WERI-Rb-1 (cell line): ENCODE data around the gene FBXO48.
A peak's percentile ranks its signal among the peaks of the same experiment; 100 is the strongest.
"Not testable (repeated sequence)": the region's sequence is repeated elsewhere in the genome, so short reads cannot be mapped to it uniquely, and the experiment has no call there.

Experiments used
- DNase-seq: peaks from one replicate; pipeline ENCODE4 v3.0.0-alpha.2; 2020
- H3K27ac ChIP-seq: fragments of 250-450 bp; sonication (Bioruptor Pico); 2 replicates; pipeline ENCODE4 v1.5.1; 2020; ENCODE audit warnings: mild to moderate bottlenecking, moderate library complexity
- H3K27me3 ChIP-seq: fragments of 250-450 bp; sonication (Bioruptor Pico); 2 replicates; pipeline ENCODE4 v1.5.1; 2021; ENCODE audit warnings: mild to moderate bottlenecking, low read depth, moderate library complexity; ENCODE audit not compliant: insufficient read depth, severe bottlenecking
- H3K36me3 ChIP-seq: fragments of 250-450 bp; sonication (Bioruptor Pico); 2 replicates; pipeline ENCODE4 v1.5.1; 2020; ENCODE audit warnings: mild to moderate bottlenecking, moderate library complexity
- H3K4me3 ChIP-seq: 2 replicates; pipeline ENCODE4 v1.5.1; 2011; ENCODE audit warnings: low read depth, mild to moderate bottlenecking, control low read depth, low read length
- H3K9me3 ChIP-seq: fragments of 250-450 bp; sonication (Bioruptor Pico); 2 replicates; pipeline ENCODE4 v1.5.1; 2021; ENCODE audit warnings: mild to moderate bottlenecking, moderate library complexity; ENCODE audit not compliant: severe bottlenecking
- CTCF ChIP-seq: IDR thresholded peaks from 2 replicates; pipeline ENCODE4 v1.5.1; 2011; ENCODE audit warnings: low read depth, mild to moderate bottlenecking, control low read depth, inconsistent platforms, low read length

FBXO48 gene

GRCh38 chr2:68452158-68452900, 14.8 kb downstream of the FBXO48 start:
- no peaks in the 10 kb centered on the region for H3K36me3 ChIP-seq
- H3K4me3 ChIP-seq, result no peak overlapping the region
- TF ChIP-seq CTCF, result no peak
- H3K27me3 ChIP-seq, result no peaks in the 10 kb centered on the region
- no peak for DNase-seq
- no peak overlapping the region for H3K27ac ChIP-seq
- H3K9me3 ChIP-seq, result peaks cover 2% of the 10 kb centered on the region

GRCh38 chr2:68448671-68449653, 18.1 kb downstream of the FBXO48 start:
- no peak overlapping the region for H3K27ac ChIP-seq
- peaks cover 2% of the 10 kb centered on the region for H3K9me3 ChIP-seq
- H3K27me3 ChIP-seq, result no peaks in the 10 kb centered on the region
- H3K36me3 ChIP-seq, result no peaks in the 10 kb centered on the region
- H3K4me3 ChIP-seq, result no peak overlapping the region
- no peak for TF ChIP-seq CTCF
- no peak for DNase-seq

GRCh38 chr2:68447118-68447517, 20.0 kb downstream of the FBXO48 start:
- Histone ChIP-seq H3K27me3 (no peaks in the 10 kb centered on the region), H3K9me3 (peaks cover 2% of the 10 kb centered on the region), H3K4me3 (no peak overlapping the region), H3K36me3 (no peaks in the 10 kb centered on the region), H3K27ac (no peak overlapping the region)
- TF ChIP-seq CTCF, result no peak
- no peak for DNase-seq

- not testable (repeated sequence) for H3K36me3 ChIP-seq, DNase-seq, H3K27me3 ChIP-seq
Measured at GRCh38 chr2:68446425-68446824, 20.7 kb downstream of the FBXO48 start.

GRCh38 chr2:68441994-68442322, 25.1 kb downstream of the FBXO48 start:
- H3K27me3 ChIP-seq, result no peaks in the 10 kb centered on the region
- no peak overlapping the region for H3K27ac ChIP-seq
- TF ChIP-seq CTCF, result no peak
- DNase-seq, result no peak
- H3K9me3 ChIP-seq, result no peaks in the 10 kb centered on the region
- no peaks in the 10 kb centered on the region for H3K36me3 ChIP-seq
- no peak overlapping the region for H3K4me3 ChIP-seq

More at GRCh38 chr2:68446425-68446824, 20.7 kb downstream of the FBXO48 start:
- H3K4me3 ChIP-seq, H3K27ac ChIP-seq, H3K9me3 ChIP-seq: not testable (repeated sequence)

- Histone ChIP-seq H3K4me3 (no peak overlapping the region), H3K9me3 (no peaks in the 10 kb centered on the region), H3K27me3 (no peaks in the 10 kb centered on the region), H3K27ac (no peak overlapping the region), H3K36me3 (no peaks in the 10 kb centered on the region)
- peak; percentile 89 for TF ChIP-seq CTCF
- DNase-seq, result peak; percentile 90
Measured at GRCh38 chr2:68441179-68441993, 25.7 kb downstream of the FBXO48 start.
